Stimulated activated CD4-positive, alpha-beta T cell treated with anti-CD3 and anti-CD28 coated beads, Interleukin-12 subunit alpha, Interleukin-12 subunit beta, amount 100 ng/mL, for 48 hours (primary cell): ENCODE data around the gene PARP15.
"Not testable (repeated sequence)": the region's sequence is repeated elsewhere in the genome, so short reads cannot be mapped to it uniquely, and the experiment has no call there.

ENCODE experiments used
- DNase-seq, 3 donors: peaks; one replicate each; pipeline ENCODE4 v3.0.0-alpha.2; 2020; ENCODE audit warnings: low read depth in 2 of 3, low spot score in 1 of 3

The PARP15 gene

GRCh38 chr3:122615303-122615702 is 37.9 kb downstream of the PARP15 start:
- no peak for DNase-seq

GRCh38 chr3:122618614-122619013 is 41.2 kb downstream of the PARP15 start:
- no peak for DNase-seq

- DNase-seq: no peak
These were observed 41.6 kb downstream of the PARP15 start for GRCh38 chr3:122619040-122619439.

- DNase-seq: no peak
These were observed 42.9 kb downstream of the PARP15 start for GRCh38 chr3:122620399-122620798.

- DNase-seq: no peak
These were observed 43.7 kb downstream of the PARP15 start for GRCh38 chr3:122621112-122621511.

- no peak for DNase-seq
These were observed 45.8 kb downstream of the PARP15 start for GRCh38 chr3:122623031-122623829.

- no peak for DNase-seq
These were observed 49.2 kb downstream of the PARP15 start for GRCh38 chr3:122626515-122627180.

- no peak for DNase-seq
These were observed 49.9 kb downstream of the PARP15 start for GRCh38 chr3:122627301-122627700.

GRCh38 chr3:122628567-122628966 is 51.1 kb downstream of the PARP15 start:
- DNase-seq: no peak

GRCh38 chr3:122629763-122630162 is 52.3 kb downstream of the PARP15 start:
- no peak for DNase-seq

GRCh38 chr3:122635789-122636188 is 58.3 kb downstream of the PARP15 start:
- no peak for DNase-seq

GRCh38 chr3:122636697-122637096 is 59.2 kb downstream of the PARP15 start:
- DNase-seq: no peak

GRCh38 chr3:122640437-122640999 is 63.1 kb downstream of the PARP15 start:
- no peak for DNase-seq

GRCh38 chr3:122642935-122643334 is 65.5 kb downstream of the PARP15 start:
- no peak for DNase-seq

GRCh38 chr3:122646146-122646988 is 68.9 kb downstream of the PARP15 start:
- no peak for DNase-seq

GRCh38 chr3:122651233-122651907 is 73.9 kb downstream of the PARP15 start:
- not testable (repeated sequence) for DNase-seq

- DNase-seq: not testable (repeated sequence)
These were observed 74.5 kb downstream of the PARP15 start for GRCh38 chr3:122651962-122652361.

- not testable (repeated sequence) for DNase-seq
These were observed 80.9 kb downstream of the PARP15 start for GRCh38 chr3:122658336-122658735.

- DNase-seq: no peak
These were observed 83.0 kb downstream of the PARP15 start for GRCh38 chr3:122660297-122660974.

GRCh38 chr3:122661633-122662032 is 84.2 kb downstream of the PARP15 start:
- no peak for DNase-seq
